HCEC 1CT (cell line): Measurements from ENCODE around the gene SPRY1.

Experiments
- DNase-seq: peaks from one replicate; pipeline ENCODE4 v3.0.0-alpha.2; 2017

Gene SPRY1, protein sequence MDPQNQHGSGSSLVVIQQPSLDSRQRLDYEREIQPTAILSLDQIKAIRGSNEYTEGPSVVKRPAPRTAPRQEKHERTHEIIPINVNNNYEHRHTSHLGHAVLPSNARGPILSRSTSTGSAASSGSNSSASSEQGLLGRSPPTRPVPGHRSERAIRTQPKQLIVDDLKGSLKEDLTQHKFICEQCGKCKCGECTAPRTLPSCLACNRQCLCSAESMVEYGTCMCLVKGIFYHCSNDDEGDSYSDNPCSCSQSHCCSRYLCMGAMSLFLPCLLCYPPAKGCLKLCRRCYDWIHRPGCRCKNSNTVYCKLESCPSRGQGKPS

DNA sequence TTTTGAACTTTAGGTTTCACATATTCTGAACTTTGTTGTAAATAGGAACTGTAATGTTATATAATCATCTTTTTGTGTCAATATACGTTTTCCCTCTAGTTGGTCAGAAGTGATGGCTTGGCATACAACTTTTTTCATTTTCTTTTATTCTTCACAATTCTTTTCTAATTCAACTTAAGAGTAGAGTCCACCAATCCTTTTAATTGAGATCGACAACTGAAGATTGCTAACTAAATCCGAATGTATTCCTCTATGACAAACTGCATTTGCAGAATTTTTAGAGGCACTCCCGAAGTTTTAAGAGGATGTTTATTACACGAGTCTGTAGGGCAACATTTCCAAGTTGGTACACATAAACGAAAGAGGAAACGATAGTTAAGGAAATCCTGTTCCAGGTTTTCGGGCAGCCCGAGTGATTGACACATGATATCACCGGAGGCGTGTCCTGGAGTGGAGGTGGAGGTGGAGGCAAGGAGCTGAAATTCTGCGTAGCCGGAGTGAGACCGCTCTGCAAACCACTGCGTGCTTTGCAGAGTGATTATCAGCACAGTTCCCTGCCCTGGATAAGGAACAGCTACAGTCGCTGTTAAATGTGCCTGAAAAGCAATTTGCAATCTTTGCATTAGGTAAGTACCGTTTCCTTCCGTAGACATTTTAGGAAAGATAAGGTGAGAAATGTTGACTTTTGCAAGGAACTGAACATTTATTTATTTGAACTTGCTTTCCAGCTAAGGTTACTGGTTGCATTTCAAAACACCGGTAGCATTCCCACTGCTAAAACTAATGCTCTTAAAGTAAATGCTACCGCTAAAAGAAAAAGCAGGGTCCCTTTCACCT lies at the start of gene SPRY1:
Gene SPRY1 (plus strand): TSS at position 489 of the 837 bp plus-strand sequence. CDS start 4,797 bp downstream, outside the sequence.
- peak; percentile 83 for DNase-seq

DNA sequence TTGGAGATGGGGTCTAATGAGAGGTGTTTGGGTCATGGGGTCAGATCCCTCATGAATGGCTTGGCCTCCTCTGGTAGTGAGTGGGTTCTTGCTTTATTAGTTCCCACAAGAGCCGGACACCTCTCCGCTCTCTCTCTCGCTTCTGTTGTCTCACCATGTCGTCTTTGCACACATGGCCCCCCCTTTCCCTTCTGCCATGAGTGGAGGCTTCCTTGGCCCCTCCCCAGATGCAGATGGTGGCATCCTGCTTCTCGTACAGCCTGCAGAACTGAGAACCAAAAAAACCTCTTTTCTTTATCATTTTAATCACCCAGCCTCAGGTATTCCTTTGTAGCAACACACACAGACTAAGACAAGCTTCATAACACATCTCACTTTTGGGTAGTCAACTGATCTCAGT lies 49.6 kb upstream of the SPRY1 start:
- DNase-seq, result no peak

DNA sequence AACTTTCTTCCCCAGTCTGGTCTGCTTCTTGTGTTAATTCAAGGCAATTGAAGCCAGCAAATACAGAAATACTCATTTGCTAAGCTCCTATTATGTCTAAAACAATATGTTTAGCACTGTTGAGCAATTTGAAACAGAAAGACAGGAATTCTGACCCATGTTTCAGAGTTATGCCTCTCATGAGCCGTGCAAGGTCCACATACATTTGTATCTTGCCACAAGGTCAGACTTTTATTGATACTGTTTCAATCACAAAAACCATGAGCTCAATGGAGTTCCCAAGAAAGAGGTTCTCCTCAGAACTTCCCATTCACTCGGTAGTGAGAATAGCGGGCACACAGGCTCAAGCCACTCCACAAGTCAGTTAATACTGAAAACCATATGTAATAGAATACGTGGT lies 47.6 kb upstream of the SPRY1 start:
- DNase-seq, result no peak

DNA sequence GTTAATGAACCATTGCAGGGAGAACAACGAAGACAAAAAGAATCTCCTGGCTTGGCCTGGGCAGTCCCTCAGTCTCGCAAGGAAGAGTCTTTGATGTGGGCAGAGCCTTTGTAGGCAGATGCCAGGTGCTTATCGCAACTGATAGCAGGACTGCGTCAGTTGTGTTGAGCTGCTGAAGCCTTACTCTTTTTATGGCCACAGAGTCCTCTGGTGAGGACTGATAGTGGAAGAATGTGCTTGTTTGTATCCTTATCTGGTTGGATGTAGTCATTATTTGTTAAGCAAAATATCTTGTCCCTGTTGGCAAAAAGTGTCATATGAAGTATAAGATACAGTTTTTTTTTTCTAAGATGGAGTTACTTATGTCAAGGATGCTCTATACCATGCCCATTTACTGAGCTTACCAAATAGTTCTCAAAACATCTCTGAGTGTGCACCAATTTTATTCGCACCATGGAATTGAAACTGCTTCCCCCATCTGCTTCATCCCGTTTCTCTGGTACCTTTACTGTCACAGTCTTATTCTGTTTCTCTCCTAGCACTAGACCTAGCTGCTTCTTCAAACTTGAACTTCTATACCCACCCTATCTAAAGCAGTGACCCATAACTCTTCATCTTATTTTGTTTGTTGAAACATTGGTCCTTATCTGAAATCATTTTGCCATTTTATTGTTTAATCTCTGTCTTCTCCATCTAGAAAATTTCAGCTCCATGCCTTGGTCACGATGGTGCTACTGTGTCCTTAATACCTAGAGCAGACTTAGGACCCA lies 47.0 kb upstream of the SPRY1 start:
- DNase-seq, result no peak

DNA sequence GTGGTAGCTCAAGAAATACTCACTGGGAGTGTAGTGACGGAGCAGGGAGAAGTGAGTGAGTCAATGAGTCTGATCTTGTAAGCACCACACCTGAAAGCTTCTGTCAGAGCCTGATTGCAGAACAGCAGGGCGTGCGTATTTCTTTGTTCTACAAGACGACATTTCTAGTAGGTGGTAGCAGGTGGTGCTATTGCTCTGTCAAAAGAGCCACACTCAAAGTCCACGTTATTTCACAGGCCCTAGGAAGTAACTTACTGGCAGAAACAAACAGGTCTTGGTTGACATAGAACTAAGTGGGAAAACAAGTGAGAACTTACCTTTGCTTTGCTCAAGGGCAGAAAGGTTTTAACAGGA lies 46.4 kb upstream of the SPRY1 start:
- DNase-seq, result no peak

DNA sequence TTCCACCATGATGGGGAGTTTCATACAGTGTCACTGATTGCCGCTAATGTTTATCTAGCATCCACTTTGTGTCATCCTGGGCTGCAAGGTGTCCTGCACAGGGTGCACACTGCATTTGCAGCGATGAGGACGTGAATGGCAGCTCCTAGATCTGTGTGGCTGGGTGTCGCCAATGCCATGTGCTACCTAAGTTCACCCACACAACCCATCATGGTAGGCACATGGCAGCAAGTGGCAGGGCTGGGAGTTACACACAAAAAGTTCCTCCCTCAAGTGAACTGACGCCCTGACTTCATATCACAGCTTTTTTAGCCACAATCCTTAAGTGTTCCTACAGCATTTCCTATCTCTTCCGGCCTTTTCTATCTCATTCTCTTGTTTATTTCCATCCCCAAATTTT lies 45.9 kb upstream of the SPRY1 start:
- no peak for DNase-seq

DNA sequence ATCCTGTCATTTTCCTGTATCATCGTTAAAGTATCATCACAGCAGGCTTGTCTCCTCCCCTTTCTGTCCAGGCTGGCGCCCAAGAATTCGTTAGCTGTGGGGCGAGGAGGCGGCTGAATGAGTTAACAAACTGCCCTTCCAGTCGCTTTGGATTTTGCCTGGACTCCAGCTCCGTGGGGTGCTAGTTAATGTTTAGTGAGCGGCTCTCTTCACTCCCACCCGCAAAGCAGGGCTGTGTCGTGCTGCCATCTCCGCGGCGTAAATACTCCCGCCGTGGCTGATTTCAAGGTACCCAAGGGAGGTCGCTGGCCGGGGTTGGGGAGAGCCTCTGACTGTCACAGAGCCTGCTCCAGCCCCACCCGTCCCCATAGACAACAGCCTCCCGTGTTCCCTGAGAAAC lies 44.9 kb upstream of the SPRY1 start:
- DNase-seq, result no peak

DNA sequence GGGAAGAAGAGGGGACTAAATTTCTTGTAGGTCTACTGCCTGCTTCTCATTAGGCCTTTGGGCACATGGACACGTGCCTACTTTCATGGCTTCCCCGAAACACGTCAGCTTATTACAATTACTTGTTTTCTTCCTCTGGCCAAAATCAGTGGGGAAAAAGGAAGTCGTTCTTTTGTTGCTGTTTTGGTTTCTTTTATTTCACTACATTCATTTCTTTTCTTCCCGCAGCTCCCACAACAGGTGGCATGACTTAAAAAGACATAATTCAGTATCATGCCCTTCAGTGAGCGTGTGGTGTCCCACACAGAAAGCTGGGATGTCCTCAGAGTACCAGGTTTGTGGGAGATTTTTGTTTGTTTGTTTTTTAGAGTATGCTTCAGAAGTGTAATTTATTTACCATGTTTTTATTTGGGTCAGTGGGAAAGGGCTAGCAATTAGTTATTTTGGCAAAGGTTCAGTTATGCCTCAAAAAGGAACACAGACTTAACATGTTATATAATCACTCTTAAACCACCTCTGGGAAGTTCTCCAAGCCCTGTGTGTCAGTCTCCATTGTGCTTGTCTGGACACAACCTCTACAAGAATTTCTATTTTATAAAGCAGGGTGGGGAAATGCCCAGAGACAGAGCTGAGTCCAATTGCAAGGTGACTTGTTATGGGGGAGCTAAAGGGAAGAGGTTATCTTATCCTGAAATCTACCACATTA lies 44.2 kb upstream of the SPRY1 start:
- DNase-seq, result no peak

DNA sequence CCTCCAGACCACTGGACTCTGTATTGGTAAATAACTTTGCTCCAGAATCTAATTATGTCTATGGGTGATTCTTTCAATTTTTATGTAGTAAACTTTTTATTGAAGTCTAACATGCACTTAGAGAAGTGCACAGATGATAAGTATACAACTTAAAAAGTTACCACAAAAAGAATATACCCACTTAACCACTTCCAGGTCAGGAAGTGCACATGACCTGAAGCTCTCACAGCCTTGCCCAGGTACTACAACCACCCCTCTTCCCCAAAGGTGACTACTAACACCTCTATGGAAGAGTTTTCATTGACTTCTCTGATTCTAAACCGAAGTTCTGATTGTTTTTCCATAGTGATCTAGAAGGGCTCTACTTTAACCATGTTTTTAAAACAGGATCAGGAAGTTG lies 43.6 kb upstream of the SPRY1 start:
- DNase-seq, result no peak

DNA sequence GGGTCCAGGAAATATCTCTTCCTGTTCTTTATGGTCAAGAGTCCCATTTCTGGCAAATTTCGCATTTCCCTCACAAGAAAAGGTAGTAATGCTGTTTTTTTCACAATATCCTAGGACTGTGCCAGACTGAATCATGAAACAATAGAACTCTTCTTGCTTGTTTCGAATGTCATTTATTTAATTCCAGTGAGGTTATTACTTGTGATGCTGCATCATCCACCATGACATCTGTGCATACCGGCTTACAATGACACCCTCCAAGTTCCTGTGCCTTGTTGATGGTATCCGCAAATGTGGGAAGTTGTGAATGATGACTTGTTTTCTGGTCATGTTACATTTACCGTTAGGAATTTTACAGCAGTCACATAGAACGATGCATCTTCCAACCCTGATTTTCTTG lies 42.9 kb upstream of the SPRY1 start:
- DNase-seq, result no peak

DNA sequence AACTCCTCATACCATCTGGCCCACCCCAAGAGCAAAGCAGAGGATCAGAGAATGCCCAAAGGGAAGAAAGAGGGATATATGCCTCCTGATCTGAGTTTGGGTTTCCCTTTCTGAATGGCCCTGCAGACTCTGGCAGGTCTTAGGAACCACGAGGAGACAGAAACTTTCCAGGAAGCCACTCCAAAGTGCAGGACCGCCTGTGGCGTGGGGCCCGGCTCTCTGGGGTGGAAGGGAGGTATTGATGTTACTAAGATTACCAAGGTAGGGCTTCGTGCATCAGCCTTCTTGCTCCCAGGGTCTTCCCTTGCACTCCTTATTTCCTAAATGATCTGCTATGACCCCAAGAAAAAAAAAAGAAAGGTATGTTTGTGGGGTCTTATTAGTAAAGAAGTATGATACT lies 41.9 kb upstream of the SPRY1 start:
- no peak for DNase-seq

DNA sequence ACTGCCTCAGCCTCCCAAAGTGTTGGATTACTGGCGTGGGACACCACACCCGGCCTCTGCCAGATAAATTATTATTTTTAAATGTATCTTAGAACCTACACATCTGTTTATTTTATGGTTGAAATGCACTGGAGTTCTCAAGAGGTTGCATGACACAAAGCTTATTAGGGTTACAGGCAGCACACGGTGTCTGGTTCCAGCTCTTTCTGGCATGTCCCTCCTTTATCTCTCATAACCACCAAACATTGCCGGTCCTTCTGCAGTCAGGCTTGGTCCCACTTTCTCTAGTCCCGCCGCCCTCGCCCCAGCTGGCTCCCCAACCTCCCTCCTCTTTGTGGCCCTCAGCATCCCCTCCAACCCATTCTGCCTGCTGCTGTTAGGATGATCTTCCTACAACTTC lies 39.7 kb upstream of the SPRY1 start:
- DNase-seq, result no peak

DNA sequence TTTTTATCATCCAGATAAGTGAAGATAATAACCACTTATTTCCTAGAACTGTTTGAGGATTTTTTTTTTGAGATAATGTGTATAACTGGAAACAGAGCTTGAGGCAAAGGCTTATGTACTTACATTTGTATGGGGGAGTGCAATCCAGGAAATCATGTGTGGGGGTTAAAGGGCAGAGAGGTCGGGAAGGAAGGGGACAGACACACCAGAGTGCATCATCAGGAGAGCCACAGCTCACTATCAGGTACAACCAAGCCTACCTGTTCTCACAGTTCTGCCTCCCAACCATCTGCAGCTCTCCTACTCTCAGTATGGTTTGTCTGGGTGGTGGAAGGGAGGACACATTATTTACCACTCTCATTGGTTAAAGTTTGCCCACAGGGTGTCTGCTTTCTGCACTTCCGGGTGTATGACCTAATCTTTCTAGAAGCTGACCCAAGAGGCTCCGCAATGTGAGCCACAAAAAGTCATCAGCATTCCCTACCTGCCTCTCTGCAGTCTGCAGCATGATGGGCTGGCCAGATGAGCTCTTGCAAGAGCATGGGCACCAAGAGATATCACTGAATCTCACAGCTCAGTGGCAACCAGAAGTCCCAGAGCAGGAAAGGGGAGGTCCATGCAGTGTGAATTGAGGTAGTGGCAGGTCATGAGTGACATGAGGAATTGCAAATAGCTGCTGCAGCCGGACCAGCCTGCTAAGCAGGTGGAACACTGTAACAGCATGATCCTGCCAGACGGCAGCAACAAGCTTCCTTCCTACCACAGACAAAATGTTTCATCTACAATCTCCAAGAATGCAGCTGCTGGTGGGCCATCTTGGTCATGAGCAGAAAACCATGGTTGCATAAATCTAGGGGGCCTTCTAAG lies 36.9 kb upstream of the SPRY1 start:
- no peak for DNase-seq

DNA sequence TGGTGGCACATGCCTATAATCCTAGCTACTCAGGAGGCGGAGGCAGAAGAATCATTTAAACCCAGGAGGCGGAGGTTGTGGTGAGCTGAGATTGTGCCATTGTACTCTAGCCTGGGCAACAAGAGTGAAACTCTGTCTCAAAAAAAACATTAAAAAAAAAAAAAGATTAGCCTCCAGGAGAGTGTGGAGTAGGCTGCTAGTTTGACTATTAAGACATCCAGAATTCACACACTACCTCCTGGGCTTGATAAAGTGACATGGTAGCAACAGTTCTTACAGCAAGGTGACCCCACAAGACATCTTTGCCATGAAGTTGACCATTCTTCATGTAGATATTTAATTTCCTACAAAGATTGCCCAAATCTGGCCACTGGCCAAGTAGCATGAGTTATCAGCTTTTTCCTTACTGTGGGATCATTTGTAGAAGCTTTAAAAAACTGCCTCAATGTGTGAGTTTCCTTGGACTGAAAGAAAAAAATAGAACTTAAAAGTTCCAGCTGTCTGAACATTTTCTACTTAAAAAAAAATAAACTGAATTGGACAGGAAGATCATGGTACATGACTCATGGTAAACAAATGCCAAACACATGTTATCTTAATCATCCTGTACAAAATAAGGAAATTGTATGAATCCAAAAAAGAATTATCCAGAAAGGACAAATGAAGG lies 35.3 kb upstream of the SPRY1 start:
- peak; percentile 82 for DNase-seq

DNA sequence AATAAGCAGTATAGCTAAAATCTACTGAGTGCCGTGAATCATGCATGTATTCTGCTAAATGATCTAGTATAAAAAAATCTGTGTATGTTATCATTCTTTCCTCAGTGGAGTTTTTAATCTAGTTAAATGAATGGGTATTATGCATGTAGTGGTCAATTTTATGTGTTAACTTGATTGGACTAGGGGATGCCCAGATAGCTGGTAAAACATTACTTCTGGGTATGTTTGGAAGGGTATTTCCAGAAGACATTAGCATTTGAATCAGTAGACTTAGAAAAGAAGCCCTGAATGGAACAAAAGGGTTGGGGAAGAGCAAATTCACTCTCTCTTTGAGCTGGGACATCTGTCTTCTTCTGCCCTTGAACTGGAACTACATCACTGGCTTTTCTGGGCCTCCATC lies 34.5 kb upstream of the SPRY1 start:
- no peak for DNase-seq

DNA sequence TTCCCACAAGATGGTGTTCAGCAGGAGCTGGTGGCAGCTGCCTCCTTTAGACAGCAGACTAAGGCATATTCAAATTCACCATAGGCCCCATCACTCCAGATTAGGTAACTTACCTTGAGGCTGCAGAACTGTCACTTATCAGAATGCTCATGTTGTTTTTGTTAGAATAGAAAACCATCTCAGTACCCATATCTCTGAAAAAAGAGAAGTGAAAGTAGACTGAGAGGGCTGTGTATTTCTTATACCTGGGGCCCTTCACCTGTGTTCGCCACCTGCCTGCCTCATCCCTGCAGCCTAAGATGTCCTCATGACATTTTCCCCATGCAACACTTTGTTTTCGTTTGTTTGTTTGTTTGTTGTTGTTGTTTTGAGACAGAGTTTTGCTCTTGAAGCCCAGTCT lies 32.9 kb upstream of the SPRY1 start:
- no peak for DNase-seq

DNA sequence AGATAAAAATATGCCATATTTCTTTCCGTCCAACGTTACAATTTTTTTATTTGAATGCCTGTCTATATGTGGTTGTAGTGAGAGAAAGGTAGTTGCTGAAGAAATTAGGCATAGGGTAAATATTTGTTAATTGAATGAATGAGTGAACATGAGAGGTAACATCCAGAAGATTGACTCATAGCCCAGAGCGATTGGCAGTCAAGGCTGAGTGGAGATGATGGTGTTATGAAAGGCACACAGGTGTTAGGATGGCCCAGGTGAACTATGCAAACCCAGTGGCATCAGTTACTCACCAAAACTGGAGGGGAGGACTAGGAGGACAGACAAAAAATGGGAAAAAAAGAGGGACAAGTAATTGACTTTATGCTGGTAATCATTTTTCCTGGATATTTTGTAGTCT lies 31.7 kb upstream of the SPRY1 start:
- DNase-seq, result no peak

DNA sequence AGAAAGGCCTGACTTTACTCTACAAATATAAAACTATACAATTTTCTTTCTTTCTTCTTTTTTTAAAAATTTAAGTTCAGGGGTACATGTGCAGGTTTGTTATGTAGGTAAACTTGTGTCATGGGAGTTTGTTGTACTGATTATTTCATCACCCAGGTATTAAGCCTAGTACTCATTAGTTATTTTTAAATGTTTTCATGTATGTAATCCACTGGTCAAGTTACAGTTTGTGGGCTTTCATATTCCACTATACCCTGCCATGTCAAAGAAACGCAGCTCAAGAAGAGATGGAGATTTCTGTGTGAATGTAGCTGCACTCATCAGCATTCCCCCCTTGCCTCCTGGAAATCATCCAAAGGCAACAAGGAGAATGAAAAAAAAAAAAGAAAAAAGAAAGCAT lies 31.2 kb upstream of the SPRY1 start:
- DNase-seq, result no peak

DNA sequence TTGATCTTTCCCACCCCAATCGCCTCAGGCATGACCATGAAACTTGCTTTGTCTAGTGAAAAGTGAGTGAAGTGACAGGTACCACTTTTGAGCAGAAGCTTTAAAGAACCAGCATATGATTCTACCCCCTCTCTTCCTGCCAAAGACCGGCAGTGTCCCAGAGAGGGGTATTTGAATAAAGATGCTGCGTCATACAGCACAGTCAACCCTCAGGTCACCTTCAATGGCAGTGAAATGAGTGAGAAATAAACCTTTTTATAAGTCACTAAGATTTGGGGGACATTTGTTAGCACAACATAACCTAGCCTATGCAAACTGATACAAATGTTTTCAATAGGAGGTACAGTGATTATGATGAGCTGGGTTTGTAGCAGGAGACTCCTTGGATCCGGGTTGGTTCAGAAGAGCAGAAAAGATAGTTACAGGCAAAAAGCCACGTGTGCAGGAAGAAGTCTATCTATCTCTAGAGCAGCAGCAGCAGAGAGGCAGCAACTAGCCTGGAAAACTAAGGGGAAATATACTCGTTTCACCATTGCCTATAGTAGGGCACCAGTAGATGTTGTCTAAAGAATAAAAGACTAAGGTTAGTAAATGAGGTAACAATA lies 30.3 kb upstream of the SPRY1 start:
- no peak for DNase-seq

DNA sequence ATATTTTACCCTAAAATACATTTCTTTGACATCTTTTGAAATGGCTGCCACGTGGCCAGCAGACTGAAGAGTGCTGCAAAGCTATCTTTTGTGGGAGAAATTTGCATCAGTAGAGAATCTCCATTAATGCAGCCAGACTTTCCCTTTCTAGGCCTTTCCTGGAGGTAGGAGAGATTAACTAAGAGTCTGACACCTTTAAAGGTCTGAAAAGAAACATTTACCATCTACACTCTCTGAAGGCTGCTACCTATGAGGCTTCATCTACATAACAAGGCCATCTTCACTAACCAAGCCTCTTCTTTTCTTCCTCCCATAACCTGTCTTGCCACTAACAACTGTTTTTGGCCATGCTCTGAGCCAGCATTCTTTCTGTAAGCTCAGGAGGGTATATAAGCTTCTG lies 17.8 kb upstream of the SPRY1 start:
- no peak for DNase-seq

DNA sequence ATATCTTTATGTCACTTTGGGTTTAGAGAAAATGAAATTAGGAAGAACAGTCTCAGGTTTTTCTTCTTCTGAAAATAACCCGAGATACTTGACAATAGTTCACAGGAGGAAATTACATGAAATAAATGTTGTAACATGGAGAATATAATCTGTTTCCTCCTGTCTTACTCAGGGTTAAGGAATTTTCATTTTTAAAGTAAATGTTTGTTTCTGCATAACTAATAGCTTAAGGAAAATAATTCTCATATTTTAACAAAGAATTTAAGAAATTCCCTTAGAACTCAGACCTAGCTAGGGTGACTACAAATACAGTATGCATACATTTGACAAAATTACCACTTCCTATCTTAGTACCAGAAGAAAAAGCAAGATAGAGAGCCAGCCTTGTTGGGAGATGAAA lies 17.2 kb upstream of the SPRY1 start:
- DNase-seq, result no peak
